Astrocyte (in vitro differentiated cells and primary cell): Measurements from ENCODE around the gene ZER1.

Source experiments
- CTCF ChIP-seq: IDR thresholded peaks from 2 replicates; pipeline ENCODE4 v1.5.1; 2011; ENCODE audit warnings: low read depth, mild to moderate bottlenecking, inconsistent platforms, low read length, moderate library complexity; ENCODE audit not compliant: insufficient read depth
- EZH2 ChIP-seq: IDR thresholded peaks from 2 replicates; pipeline ENCODE4 v1.6.1; 2012; ENCODE audit warnings: mild to moderate bottlenecking, low read length, inconsistent platforms; ENCODE audit not compliant: insufficient read depth

DNA sequence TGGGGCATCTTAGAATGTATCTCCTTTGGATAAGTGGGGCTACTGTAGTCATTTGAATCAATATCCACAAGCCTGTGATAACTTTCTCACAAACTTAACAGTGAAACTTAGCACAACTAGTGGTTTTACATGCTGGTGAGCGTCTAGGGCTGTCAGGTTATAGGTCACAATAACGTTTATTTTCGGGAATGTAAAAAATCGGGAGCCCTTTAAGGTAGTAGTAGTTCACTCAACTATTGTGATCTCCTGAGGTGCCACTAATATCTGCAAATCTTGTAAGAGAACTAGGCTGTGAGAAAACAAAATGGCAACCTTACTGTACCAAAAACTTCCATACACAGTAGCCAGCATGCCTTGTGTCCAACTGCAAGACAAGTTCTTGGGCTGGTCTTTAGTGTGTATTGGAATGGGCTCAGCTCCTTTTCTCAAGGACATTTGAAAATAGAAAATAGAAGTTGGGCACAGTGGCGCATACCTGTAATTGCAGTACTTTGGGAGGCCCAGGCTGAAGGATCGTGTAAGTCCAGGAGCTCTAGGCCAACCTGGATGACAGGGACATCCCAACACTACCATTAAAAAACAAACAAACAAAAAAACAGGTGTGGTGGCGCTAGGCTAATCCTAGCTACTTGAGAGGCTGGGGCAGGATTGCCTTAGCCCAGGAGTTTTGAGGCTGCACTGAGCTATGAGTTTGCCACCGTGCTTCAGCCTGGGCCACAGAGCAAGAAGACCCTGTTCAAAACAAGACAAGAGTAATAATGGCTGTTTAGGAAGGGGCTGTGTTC, 74.6 kb downstream of the ZER1 start:
- TF ChIP-seq CTCF (no peak), EZH2 (no peak)
